Activated T-cell treated with anti-CD3 and anti-CD28 coated beads, Interleukin-2, amount 50 U/mL, for 72 hours (primary cell): Measurements from ENCODE around the gene TBC1D5. TPM values are rescaled to one million over a fixed set of nuclear protein-coding genes. Genes with fewer than 3 reads are reported as not detected.
"Not testable (repeated sequence)": the region's sequence is repeated elsewhere in the genome, so short reads cannot be mapped to it uniquely, and the experiment has no call there.

Experiments used
- ATAC-seq, 2 donors: fragments of 150-1000 bp; cut with Tn5 transposase; replicated peaks in 1 of 2; 2 replicates each; pipeline ENCODE4 v1.10.0; 2021; ENCODE audit warnings: moderate library complexity in 2 of 2, mild to moderate bottlenecking in 1 of 2
- DNase-seq, 2 donors: peaks; one replicate each; pipeline ENCODE4 v3.0.0; 2021 to 2022; ENCODE audit warnings: mixed read lengths in 1 of 2
- H3K27ac Mint-ChIP-seq: one replicate; pipeline ENCODE4 v1.8.0; 2022; ENCODE audit warnings: mild to moderate bottlenecking, moderate library complexity, mixed read lengths
- H3K27me3 Mint-ChIP-seq: one replicate; pipeline ENCODE4 v1.8.0; 2022; ENCODE audit warnings: low read depth, mixed read lengths
- H3K36me3 Mint-ChIP-seq, 2 donors: one replicate each; pipeline ENCODE4 v1.8.0; 2022; ENCODE audit warnings: mixed read lengths in 2 of 2, mild to moderate bottlenecking in 1 of 2; ENCODE audit not compliant: insufficient read depth in 2 of 2
- H3K4me1 Mint-ChIP-seq: one replicate; pipeline ENCODE4 v1.8.0; 2022; ENCODE audit warnings: low read depth, mixed read lengths
- H3K4me3 Mint-ChIP-seq, 2 donors: one replicate each; pipeline ENCODE4 v1.8.0; 2022; ENCODE audit warnings: mild to moderate bottlenecking in 2 of 2, mixed read lengths in 2 of 2, moderate library complexity in 2 of 2
- H3K9me3 Mint-ChIP-seq, 2 donors: one replicate each; pipeline ENCODE4 v1.8.0; 2022; ENCODE audit warnings: mixed read lengths in 2 of 2
- total RNA-seq, 2 donors: library from RNA; stranded (reverse); gene quantifications; one replicate each; pipeline ENCODE4 v1.2.3, GENCODE V29; 2022

TBC1D5 gene
- total RNA-seq, 2 donors from 2014 or later = 51.2 to 52.4 TPM

- H3K9me3 Mint-ChIP-seq = no peaks in the 10 kb centered on the region
- no peak overlapping the region for H3K27ac Mint-ChIP-seq
- no peak overlapping the region for H3K4me3 Mint-ChIP-seq
- H3K36me3 Mint-ChIP-seq = no peaks in the 10 kb centered on the region
- no peaks in the 10 kb centered on the region for H3K4me1 Mint-ChIP-seq
- no peak for ATAC-seq
- DNase-seq = no peak
- H3K27me3 Mint-ChIP-seq = no peaks in the 10 kb centered on the region
Observed at GRCh38 chr3:17514597-17514996, 227.8 kb downstream of the TBC1D5 start.

GRCh38 chr3:17510265-17510664 lies 232.2 kb downstream of the TBC1D5 start:
- no peak overlapping the region for H3K4me3 Mint-ChIP-seq
- H3K4me1 Mint-ChIP-seq = no peaks in the 10 kb centered on the region
- no peaks in the 10 kb centered on the region for H3K36me3 Mint-ChIP-seq
- DNase-seq (no peak), ATAC-seq (no peak)
- H3K27me3 Mint-ChIP-seq = no peaks in the 10 kb centered on the region
- H3K27ac Mint-ChIP-seq = no peak overlapping the region
- H3K9me3 Mint-ChIP-seq = no peaks in the 10 kb centered on the region

GRCh38 chr3:17508180-17508752 lies 234.2 kb downstream of the TBC1D5 start:
- H3K4me3 Mint-ChIP-seq = no peak overlapping the region
- ATAC-seq (no peak), DNase-seq (no peak)
- H3K4me1 Mint-ChIP-seq = no peaks in the 10 kb centered on the region
- H3K36me3 Mint-ChIP-seq = no peaks in the 10 kb centered on the region
- no peaks in the 10 kb centered on the region for H3K9me3 Mint-ChIP-seq
- H3K27me3 Mint-ChIP-seq = no peaks in the 10 kb centered on the region
- no peak overlapping the region for H3K27ac Mint-ChIP-seq

GRCh38 chr3:17507480-17507879 lies 235.0 kb downstream of the TBC1D5 start:
- ATAC-seq = no peak
- Mint-ChIP-seq H3K9me3 (no peaks in the 10 kb centered on the region), H3K36me3 (no peaks in the 10 kb centered on the region)

GRCh38 chr3:17505856-17506255 lies 236.6 kb downstream of the TBC1D5 start:
- H3K27ac Mint-ChIP-seq = no peak overlapping the region

More at GRCh38 chr3:17507480-17507879, 235.0 kb downstream of the TBC1D5 start:
- H3K27ac Mint-ChIP-seq = no peak overlapping the region
- H3K4me1 Mint-ChIP-seq = no peaks in the 10 kb centered on the region
- H3K4me3 Mint-ChIP-seq = no peak overlapping the region
- DNase-seq = no peak
- no peaks in the 10 kb centered on the region for H3K27me3 Mint-ChIP-seq

GRCh38 chr3:17501745-17502144 lies 240.7 kb downstream of the TBC1D5 start:
- no peak overlapping the region for H3K4me3 Mint-ChIP-seq
- DNase-seq (no peak), ATAC-seq (no peak)
- H3K36me3 Mint-ChIP-seq = no peaks in the 10 kb centered on the region
- no peaks in the 10 kb centered on the region for H3K9me3 Mint-ChIP-seq
- H3K27me3 Mint-ChIP-seq = no peaks in the 10 kb centered on the region
- H3K27ac Mint-ChIP-seq = no peak overlapping the region
- H3K4me1 Mint-ChIP-seq = no peaks in the 10 kb centered on the region

More at GRCh38 chr3:17505856-17506255, 236.6 kb downstream of the TBC1D5 start:
- no peaks in the 10 kb centered on the region for H3K4me1 Mint-ChIP-seq
- no peaks in the 10 kb centered on the region for H3K27me3 Mint-ChIP-seq
- no peak for ATAC-seq
- H3K4me3 Mint-ChIP-seq = no peak overlapping the region
- H3K36me3 Mint-ChIP-seq = no peaks in the 10 kb centered on the region
- no peaks in the 10 kb centered on the region for H3K9me3 Mint-ChIP-seq
- DNase-seq = no peak

- ATAC-seq (no peak), DNase-seq (no peak)
- Mint-ChIP-seq H3K27me3 (no peaks in the 10 kb centered on the region), H3K36me3 (no peaks in the 10 kb centered on the region), H3K4me1 (no peaks in the 10 kb centered on the region), H3K9me3 (no peaks in the 10 kb centered on the region), H3K4me3 (no peak overlapping the region), H3K27ac (no peak overlapping the region)
Observed at GRCh38 chr3:17500618-17501017, 241.8 kb downstream of the TBC1D5 start.

- Mint-ChIP-seq H3K4me3 (no peak overlapping the region), H3K9me3 (peaks cover 13% of the 10 kb centered on the region in 2 donors), H3K36me3 (peaks cover 12 to 14% of the 10 kb centered on the region in 2 donors), H3K4me1 (no peaks in the 10 kb centered on the region), H3K27ac (no peak overlapping the region), H3K27me3 (no peaks in the 10 kb centered on the region)
- no peak for DNase-seq
- no peak for ATAC-seq
Observed at GRCh38 chr3:17494117-17494809, 248.2 kb downstream of the TBC1D5 start.

GRCh38 chr3:17491601-17492000 lies 250.8 kb downstream of the TBC1D5 start:
- Mint-ChIP-seq H3K9me3 (peaks cover 14 to 16% of the 10 kb centered on the region in 2 donors), H3K4me3 (no peak overlapping the region), H3K4me1 (no peaks in the 10 kb centered on the region), H3K27me3 (no peaks in the 10 kb centered on the region), H3K36me3 (peaks cover 15 to 17% of the 10 kb centered on the region in 2 donors), H3K27ac (no peak overlapping the region)
- DNase-seq (no peak), ATAC-seq (no peak)

GRCh38 chr3:17491190-17491589 lies 251.2 kb downstream of the TBC1D5 start:
- not testable (repeated sequence) for ATAC-seq, H3K4me3 Mint-ChIP-seq, H3K4me1 Mint-ChIP-seq, H3K27ac Mint-ChIP-seq, DNase-seq, H3K27me3 Mint-ChIP-seq
- Mint-ChIP-seq H3K9me3 (peaks cover 14 to 16% of the 10 kb centered on the region in 2 donors), H3K36me3 (peaks cover 15 to 17% of the 10 kb centered on the region in 2 donors)

- Mint-ChIP-seq H3K9me3 (peaks cover 14 to 16% of the 10 kb centered on the region in 2 donors), H3K36me3 (peaks cover 15 to 17% of the 10 kb centered on the region in 2 donors), H3K27ac (no peak overlapping the region), H3K4me3 (no peak overlapping the region), H3K27me3 (no peaks in the 10 kb centered on the region), H3K4me1 (no peaks in the 10 kb centered on the region)
- no peak for DNase-seq
- ATAC-seq = no peak
Observed at GRCh38 chr3:17489139-17489538, 253.3 kb downstream of the TBC1D5 start.

- H3K27me3 Mint-ChIP-seq = no peaks in the 10 kb centered on the region
- no peak overlapping the region for H3K4me3 Mint-ChIP-seq
- ATAC-seq (no peak), DNase-seq (no peak)
- no peaks in the 10 kb centered on the region for H3K9me3 Mint-ChIP-seq
- no peaks in the 10 kb centered on the region for H3K4me1 Mint-ChIP-seq
- no peaks in the 10 kb centered on the region for H3K36me3 Mint-ChIP-seq
- H3K27ac Mint-ChIP-seq = no peak overlapping the region
Observed at GRCh38 chr3:17481116-17481515, 261.3 kb downstream of the TBC1D5 start.

GRCh38 chr3:17479681-17480405 lies 262.6 kb downstream of the TBC1D5 start:
- Mint-ChIP-seq H3K27ac (no peak overlapping the region), H3K9me3 (no peaks in the 10 kb centered on the region), H3K4me3 (no peak overlapping the region), H3K27me3 (no peaks in the 10 kb centered on the region), H3K36me3 (no peaks in the 10 kb centered on the region), H3K4me1 (no peaks in the 10 kb centered on the region)
- no peak for ATAC-seq
- no peak for DNase-seq
